CD4-positive, alpha-beta memory T cell (primary cell): ENCODE data around the gene CMTM3. TPM values are rescaled to one million over a fixed set of nuclear protein-coding genes. Genes with fewer than 3 reads are reported as not detected.

ENCODE experiments used
- CTCF ChIA-PET: fragments of 350-600 bp; sonication (Branson Sonifier 250); formaldehyde crosslinking; loops from one replicate; lab custom pipeline; 2021; ENCODE audit warnings: inconsistent platforms; ENCODE audit not compliant: partially characterized antibody; lab: Charles Lee
- POLR2A ChIA-PET: fragments of 350-600 bp; sonication (Branson Sonifier 250); formaldehyde crosslinking; loops from one replicate; lab custom pipeline; 2021; ENCODE audit not compliant: partially characterized antibody; lab: Charles Lee
- DNase-seq, 5 donors: peaks; one replicate each; pipeline versions ENCODE4 v3.0.0 to v3.0.0-alpha.2; 2020 to 2022; ENCODE audit warnings: mixed read lengths in 1 of 5
- H3K27ac ChIP-seq: one replicate; pipeline ENCODE4 v1.7.0; 2013; ENCODE audit warnings: low read depth, low read length
- H3K27me3 ChIP-seq: 2 replicates; pipeline ENCODE4 v1.7.0; 2013; ENCODE audit warnings: mild to moderate bottlenecking, low read length, moderate library complexity; ENCODE audit not compliant: insufficient read depth
- H3K36me3 ChIP-seq: 2 replicates; pipeline ENCODE4 v1.7.0; 2013; ENCODE audit warnings: mild to moderate bottlenecking, low read length, moderate library complexity; ENCODE audit not compliant: insufficient read depth
- H3K4me1 ChIP-seq: 2 replicates; pipeline ENCODE4 v1.7.0; 2013; ENCODE audit warnings: mild to moderate bottlenecking, low read length, moderate library complexity; ENCODE audit not compliant: insufficient read depth
- H3K4me3 ChIP-seq, 2 donors: one replicate each; pipeline ENCODE4 v1.7.0; 2013; ENCODE audit warnings: low read length in 2 of 2, mild to moderate bottlenecking in 1 of 2
- H3K9me3 ChIP-seq, 2 donors: one replicate each; pipeline ENCODE4 v1.7.0; 2013; ENCODE audit warnings: low read length in 2 of 2, control low read depth in 1 of 2; ENCODE audit not compliant: control insufficient read depth in 1 of 2
- H3K27ac Mint-ChIP-seq, 7 donors: one replicate each; pipeline ENCODE4 v1.8.0; 2020 to 2021; ENCODE audit warnings: mixed read lengths in 7 of 7, mild to moderate bottlenecking in 6 of 7, inconsistent platforms in 3 of 7, moderate library complexity in 3 of 7
- H3K27me3 Mint-ChIP-seq, 2 donors: one replicate each; pipeline ENCODE4 v1.8.0; 2020 to 2021; ENCODE audit warnings: mixed read lengths in 2 of 2
- H3K36me3 Mint-ChIP-seq, 2 donors: one replicate each; pipeline ENCODE4 v1.8.0; 2020 to 2021; ENCODE audit warnings: mixed read lengths in 2 of 2, inconsistent platforms in 1 of 2, mild to moderate bottlenecking in 1 of 2
- H3K4me1 Mint-ChIP-seq, 4 donors: one replicate each; pipeline ENCODE4 v1.8.0; 2020 to 2021; ENCODE audit warnings: mixed read lengths in 4 of 4, mild to moderate bottlenecking in 1 of 4
- H3K4me3 Mint-ChIP-seq, 8 donors: one replicate each; pipeline ENCODE4 v1.8.0; 2020 to 2021; ENCODE audit warnings: mixed read lengths in 8 of 8, mild to moderate bottlenecking in 7 of 8, moderate library complexity in 6 of 8, inconsistent platforms in 3 of 8
- H3K9me3 Mint-ChIP-seq, 8 donors: one replicate each; pipeline ENCODE4 v1.8.0; 2020 to 2021; ENCODE audit warnings: mixed read lengths in 8 of 8, mild to moderate bottlenecking in 5 of 8, inconsistent platforms in 3 of 8, moderate library complexity in 1 of 8
- intact Hi-C: fragments of 100-400 bp; cut with micrococcal nuclease; formaldehyde crosslinking; loops from one replicate; pipeline ENCODE4 v1.15.1; 2023
- polyA plus RNA-seq, 2 donors: library from polyadenylated mRNA; unstranded; fragments of 300-500 nt; fragmentation: Illumina TruSeq; gene quantifications; one replicate each; pipeline ENCODE4 v1.2.3, GENCODE V29; 2021
- total RNA-seq, 2 experiments: library from RNA; stranded (reverse); gene quantifications; one replicate each; pipeline ENCODE4 v1.2.3, GENCODE V29; 2021

Gene CMTM3
- total and polyA plus RNA-seq, 4 experiments from 2014 or later, result 74.2 to 105 (median 86.6) TPM

DNA sequence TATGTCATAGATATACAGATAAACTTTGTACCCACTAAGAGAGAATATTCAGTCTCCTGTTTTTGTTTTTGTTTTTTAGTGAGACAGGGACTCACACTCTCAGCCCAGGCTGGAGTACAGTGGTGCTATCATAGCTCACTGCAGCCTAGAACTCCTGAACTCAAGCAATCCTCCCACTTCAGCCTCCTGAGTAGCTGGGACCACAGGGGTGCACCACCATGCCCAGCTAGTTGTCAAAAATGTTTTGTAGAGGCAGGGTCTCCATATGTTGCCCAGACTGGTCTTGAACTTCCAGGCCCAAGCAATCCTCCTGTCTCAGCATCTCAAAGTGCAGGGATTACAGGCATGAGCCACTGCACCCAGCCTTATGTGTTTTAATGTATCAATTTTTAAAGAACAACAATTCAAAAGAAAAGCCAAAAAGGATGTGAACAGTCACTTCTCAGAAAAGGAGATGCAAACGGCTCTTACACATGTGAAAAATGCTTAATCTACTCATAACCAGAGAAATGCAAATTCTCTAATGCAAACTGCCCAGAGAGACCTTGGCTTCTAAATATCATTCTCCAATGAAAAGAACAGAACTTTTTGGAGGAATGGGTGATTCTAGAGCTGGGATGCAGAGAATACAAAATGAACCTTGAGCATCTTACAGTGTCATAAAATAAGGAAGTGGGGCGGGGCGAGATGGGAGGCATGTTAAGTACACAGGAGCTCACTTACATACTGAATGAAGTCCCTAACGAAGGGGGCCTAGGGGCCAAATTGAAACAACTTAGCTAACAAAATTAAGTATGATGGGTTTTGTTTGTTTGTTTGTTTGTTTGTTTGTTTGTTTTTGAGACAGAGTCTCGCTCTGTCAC is 7.3 kb upstream of the CMTM3 start:
- no peaks in the 10 kb centered on the region for H3K36me3 ChIP-seq
- peaks cover 15 to 30% (median 20%) of the 10 kb centered on the region in 4 donors for H3K4me1 Mint-ChIP-seq
- no peak overlapping the region for H3K4me3 ChIP-seq
- peaks cover 0 to 6% (median 4%) of the 10 kb centered on the region in 8 donors for H3K9me3 Mint-ChIP-seq
- H3K27me3 Mint-ChIP-seq, result no peaks in the 10 kb centered on the region
- H3K36me3 Mint-ChIP-seq, result peaks cover 0 to 4% of the 10 kb centered on the region in 2 donors
- H3K4me3 Mint-ChIP-seq, result peak overlapping the region in 3 of 8 donors; percentile 31 to 72 (median 43)
- DNase-seq, result no peak
- H3K4me1 ChIP-seq, result peaks cover 26% of the 10 kb centered on the region
- intact Hi-C loops, result no loop called here
- CTCF ChIA-PET, result interaction anchor here (1.1 to 6.7 kb wide), 4 partner anchors 11 to 191 kb away, joined by 4 to 35 read pairs (median 6); no protein-coding TSS in a partner anchor
- no peaks in the 10 kb centered on the region for H3K27me3 ChIP-seq
- H3K9me3 ChIP-seq, result no peaks in the 10 kb centered on the region
- H3K27ac Mint-ChIP-seq, result peak overlapping the region; percentile 23 to 81 (median 58)
- no peak overlapping the region for H3K27ac ChIP-seq
- POLR2A ChIA-PET, result interaction anchor here (0.7 to 1.5 kb wide), 3 partner anchors 8 to 44 kb away, joined by 4 to 6 read pairs (median 5); partner anchors contain the start of genes CKLF and CMTM2

- Mint-ChIP-seq H3K36me3 (peaks cover 0 to 4% of the 10 kb centered on the region in 2 donors), H3K27me3 (no peaks in the 10 kb centered on the region), H3K4me1 (peaks cover 18 to 34% (median 24%) of the 10 kb centered on the region in 4 donors), H3K9me3 (peaks cover 0 to 8% (median 4%) of the 10 kb centered on the region in 8 donors), H3K27ac (peak overlapping the region in 6 of 7 donors; percentile 5 to 86 (median 56)), H3K4me3 (peak overlapping the region in 2 of 8 donors; percentile 1 to 36)
- H3K9me3 ChIP-seq, result no peaks in the 10 kb centered on the region
- ChIA-PET CTCF (interaction anchor here (1.3 to 6.7 kb wide), 3 partner anchors 10 to 191 kb away, joined by 4 to 35 read pairs (median 9); no protein-coding TSS in a partner anchor), POLR2A (interaction anchor here (1.4 to 1.5 kb wide), 2 partner anchors 9 to 45 kb away, joined by 5 to 6 read pairs; partner anchors contain the start of gene CKLF)
- intact Hi-C loops, result no loop called here
- peaks cover 26% of the 10 kb centered on the region for H3K4me1 ChIP-seq
- no peak overlapping the region for H3K4me3 ChIP-seq
- H3K27me3 ChIP-seq, result no peaks in the 10 kb centered on the region
- DNase-seq, result no peak
- H3K36me3 ChIP-seq, result no peaks in the 10 kb centered on the region
- no peak overlapping the region for H3K27ac ChIP-seq
Measured at GRCh38 chr16:66598111-66598510, 6.4 kb upstream of the CMTM3 start.

DNA sequence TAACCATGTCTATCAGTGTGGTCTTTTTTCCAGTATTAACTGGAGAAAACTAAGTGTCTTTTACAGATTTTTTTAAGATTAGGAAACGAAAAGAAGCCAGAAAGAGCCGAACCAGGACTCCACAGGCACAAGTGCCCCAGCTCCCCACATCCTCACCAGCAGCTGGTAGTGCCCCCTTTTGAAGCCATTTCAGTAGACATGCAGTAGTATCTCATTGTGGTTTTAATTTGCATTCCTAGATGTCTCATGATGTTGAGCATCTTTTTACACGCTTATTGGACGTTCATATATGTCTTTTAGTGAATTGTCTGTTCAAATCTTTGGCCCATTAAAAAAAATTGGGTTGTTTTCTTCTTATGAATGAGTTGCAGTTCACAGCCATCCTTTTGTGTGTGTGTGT is 4.8 kb upstream of the CMTM3 start:
- peak overlapping the region in 5 of 7 donors; percentile 10 to 81 (median 53) for H3K27ac Mint-ChIP-seq
- peaks cover 0 to 8% (median 5%) of the 10 kb centered on the region in 8 donors for H3K9me3 Mint-ChIP-seq
- DNase-seq, result no peak
- Histone ChIP-seq H3K4me1 (peaks cover 34% of the 10 kb centered on the region), H3K27ac (no peak overlapping the region), H3K36me3 (no peaks in the 10 kb centered on the region), H3K4me3 (no peak overlapping the region), H3K9me3 (no peaks in the 10 kb centered on the region), H3K27me3 (no peaks in the 10 kb centered on the region)
- H3K36me3 Mint-ChIP-seq, result peaks cover 4 to 8% of the 10 kb centered on the region in 2 donors
- peaks cover 24 to 41% (median 33%) of the 10 kb centered on the region in 4 donors for H3K4me1 Mint-ChIP-seq
- POLR2A ChIA-PET, result interaction anchor here (0.8 to 1.3 kb wide), 3 partner anchors 9 to 191 kb away, joined by 3 to 4 read pairs (median 3); no protein-coding TSS in a partner anchor
- CTCF ChIA-PET, result interaction anchor here (1.3 to 6.7 kb wide), 3 partner anchors 8 to 88 kb away, joined by 4 to 35 read pairs (median 5); no protein-coding TSS in a partner anchor
- intact Hi-C loops, result no loop called here
- no peak overlapping the region for H3K4me3 Mint-ChIP-seq
- peaks cover 0 to 4% of the 10 kb centered on the region in 2 donors for H3K27me3 Mint-ChIP-seq

DNA sequence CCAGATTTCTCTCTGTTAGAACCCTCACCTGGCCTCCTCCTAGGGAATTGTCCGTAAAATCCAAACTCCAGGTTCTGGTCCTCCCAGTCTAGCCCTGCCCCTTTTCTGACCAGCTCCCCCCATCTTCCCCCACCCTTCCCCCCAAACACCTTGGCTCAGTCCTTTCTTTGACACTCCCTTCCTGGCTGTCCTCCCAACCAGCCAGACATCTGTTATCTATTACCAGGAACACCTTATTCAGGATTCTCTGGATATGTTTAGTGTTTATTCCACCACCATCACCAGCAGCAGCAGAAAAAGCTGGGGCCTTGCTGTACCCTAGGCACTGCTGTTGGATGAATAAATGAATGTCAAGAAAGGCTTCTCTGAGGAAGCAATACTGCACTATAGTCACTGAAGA is 4.0 kb upstream of the CMTM3 start:
- peak overlapping the region in 3 of 7 donors; percentile 6 to 54 (median 44) for H3K27ac Mint-ChIP-seq
- H3K4me3 Mint-ChIP-seq, result peak overlapping the region in 1 of 8 donors; percentile 79
- Histone ChIP-seq H3K27ac (no peak overlapping the region), H3K4me3 (no peak overlapping the region), H3K9me3 (no peaks in the 10 kb centered on the region), H3K36me3 (no peaks in the 10 kb centered on the region), H3K27me3 (no peaks in the 10 kb centered on the region), H3K4me1 (peaks cover 34% of the 10 kb centered on the region)
- H3K4me1 Mint-ChIP-seq, result peaks cover 24 to 41% (median 33%) of the 10 kb centered on the region in 4 donors
- peaks cover 0 to 8% (median 5%) of the 10 kb centered on the region in 8 donors for H3K9me3 Mint-ChIP-seq
- H3K36me3 Mint-ChIP-seq, result peaks cover 4 to 8% of the 10 kb centered on the region in 2 donors
- peaks cover 0 to 4% of the 10 kb centered on the region in 2 donors for H3K27me3 Mint-ChIP-seq
- intact Hi-C loops, result no loop called here
- ChIA-PET CTCF (no interaction called here), POLR2A (interaction anchor here (0.8 to 4.8 kb wide), 2 partner anchors 10 to 47 kb away, joined by 3 to 101 read pairs; partner anchors contain the start of genes CKLF and TK2)
- DNase-seq, result no peak

DNA sequence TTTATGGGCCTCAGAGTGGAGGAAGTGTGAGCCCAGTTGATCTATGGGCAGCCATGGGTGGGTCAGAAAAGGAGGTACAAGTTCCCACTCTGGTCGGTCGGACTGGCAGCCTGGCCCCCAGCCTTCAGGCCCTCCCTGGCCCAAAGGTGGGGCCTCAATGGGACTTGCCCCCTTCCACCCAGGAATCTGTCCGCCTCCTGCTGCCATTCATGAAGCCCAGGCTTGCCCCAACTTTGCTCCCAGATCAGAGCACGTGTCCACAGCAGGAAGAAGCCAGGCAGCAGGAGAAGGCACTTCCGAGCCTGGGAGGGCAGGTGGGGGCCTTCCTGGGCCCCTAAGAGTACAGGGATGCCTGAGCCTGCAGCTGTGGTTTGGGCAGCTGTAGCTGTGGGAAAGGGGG is 3.0 kb upstream of the CMTM3 start:
- intact Hi-C loops, result no loop called here
- Histone ChIP-seq H3K27ac (no peak overlapping the region), H3K36me3 (no peaks in the 10 kb centered on the region), H3K27me3 (no peaks in the 10 kb centered on the region), H3K4me3 (no peak overlapping the region), H3K4me1 (peaks cover 43% of the 10 kb centered on the region), H3K9me3 (no peaks in the 10 kb centered on the region)
- H3K9me3 Mint-ChIP-seq, result peaks cover 0 to 8% (median 5%) of the 10 kb centered on the region in 8 donors
- H3K4me1 Mint-ChIP-seq, result peaks cover 29 to 51% (median 40%) of the 10 kb centered on the region in 4 donors
- H3K27ac Mint-ChIP-seq, result no peak overlapping the region
- no peak overlapping the region for H3K4me3 Mint-ChIP-seq
- CTCF ChIA-PET, result interaction anchor here (0.6 to 3.6 kb wide), 2 partner anchors 12 to 115 kb away, joined by 3 to 17 read pairs; no protein-coding TSS in a partner anchor
- POLR2A ChIA-PET, result interaction anchor here (4.8 kb wide), 1 partner anchor 48 kb away, joined by 101 read pairs; the partner anchor contains the start of genes CKLF and TK2
- DNase-seq, result no peak
- H3K27me3 Mint-ChIP-seq, result peaks cover 0 to 4% of the 10 kb centered on the region in 2 donors
- H3K36me3 Mint-ChIP-seq, result peaks cover 4 to 10% of the 10 kb centered on the region in 2 donors

DNA sequence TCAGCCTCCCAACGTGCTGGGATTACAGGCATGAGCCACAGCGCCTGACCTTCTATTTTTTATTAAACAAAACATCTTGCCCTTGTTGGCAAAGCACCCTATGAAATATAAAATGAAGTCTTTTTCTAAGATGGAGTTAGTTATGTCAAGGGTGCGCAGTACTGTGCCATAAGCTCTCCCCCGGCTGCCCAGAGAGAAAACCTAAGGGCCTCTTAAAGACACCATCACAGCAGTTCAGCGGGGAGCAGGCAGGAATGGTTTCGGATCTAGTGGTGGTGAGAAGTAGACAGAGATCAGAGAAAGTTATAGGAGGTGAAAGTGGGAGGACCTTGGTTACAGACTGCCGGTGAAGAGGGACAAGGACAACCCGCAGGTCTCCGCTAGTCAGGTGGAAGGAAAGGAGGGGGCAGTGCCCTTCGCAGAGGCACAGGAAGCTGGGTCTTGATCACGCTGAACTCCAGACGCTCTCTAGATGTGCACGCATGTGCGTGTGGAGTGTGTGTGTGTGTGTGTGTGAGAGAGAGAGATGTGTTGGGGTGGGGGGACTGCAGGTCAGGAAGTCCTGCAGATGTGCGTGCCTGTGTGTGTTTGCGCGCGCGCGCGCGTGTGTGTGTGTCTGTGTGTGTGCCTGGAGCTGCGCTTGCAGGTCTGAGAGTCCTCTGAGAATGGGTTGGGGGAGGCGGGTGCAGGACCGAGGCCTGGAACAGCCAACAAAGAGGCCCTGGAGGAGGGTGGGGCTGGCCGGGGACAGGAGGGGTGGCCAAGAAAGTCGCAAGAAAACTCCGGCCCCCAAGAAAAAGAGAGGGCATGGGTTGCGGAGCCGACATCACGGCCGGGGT is 748 bp upstream of the CMTM3 start:
- peaks cover 0 to 4% of the 10 kb centered on the region in 2 donors for H3K27me3 Mint-ChIP-seq
- peak; percentile 84 to 94 (median 86) for DNase-seq
- H3K36me3 Mint-ChIP-seq, result peaks cover 4 to 15% of the 10 kb centered on the region in 2 donors
- H3K4me3 Mint-ChIP-seq, result peak overlapping the region; percentile 89 to 99 (median 92)
- H3K4me1 Mint-ChIP-seq, result peaks cover 24 to 59% (median 39%) of the 10 kb centered on the region in 4 donors
- ChIA-PET CTCF (interaction anchor here (0.8 to 3.6 kb wide), 13 partner anchors 14 to 199 kb away, joined by 3 to 17 read pairs (median 5); partner anchors contain the start of gene CKLF), POLR2A (interaction anchor here (0.6 to 4.8 kb wide), 30 partner anchors 9 to 556 kb away, joined by 3 to 101 read pairs (median 4); partner anchors contain the start of genes CKLF, CMTM2, DYNC1LI2 and FBXL8)
- peaks cover 46% of the 10 kb centered on the region for H3K4me1 ChIP-seq
- peaks cover 0 to 8% (median 5%) of the 10 kb centered on the region in 8 donors for H3K9me3 Mint-ChIP-seq
- peaks cover 2% of the 10 kb centered on the region for H3K36me3 ChIP-seq
- H3K4me3 ChIP-seq, result peak overlapping the region; percentile 47 to 59
- H3K27me3 ChIP-seq, result no peaks in the 10 kb centered on the region
- peak overlapping the region; percentile 89 to 96 (median 95) for H3K27ac Mint-ChIP-seq
- H3K9me3 ChIP-seq, result no peaks in the 10 kb centered on the region
- H3K27ac ChIP-seq, result peak overlapping the region; percentile 57
- intact Hi-C loops, result loop anchor here (1.0 to 2.0 kb wide), 9 partner anchors 14 to 228 kb away; partner anchors contain the start of genes CKLF and DYNC1LI2
